IMR-90 (cell line): ENCODE data around the gene TENM3. TPM values are rescaled to one million over a fixed set of nuclear protein-coding genes. Genes with fewer than 3 reads are reported as not detected.
A peak's percentile ranks its signal among the peaks of the same experiment; 100 is the strongest.
"Not testable (repeated sequence)": the region's sequence is repeated elsewhere in the genome, so short reads cannot be mapped to it uniquely, and the experiment has no call there.

Source experiments
- ATAC-seq: fragments of 200-7000 bp; cut with Tn5 transposase; 2 replicates; pipeline ENCODE4 v1.9.1; 2020; ENCODE audit warnings: low read depth, mild to moderate bottlenecking, moderate library complexity
- BruUV-seq: library from RNA; stranded (reverse); fragments of 400-500 nt; replicated peaks from 2 replicates; lab custom pipeline; 2021; lab: Mats Ljungman, UMichigan
- CTCF ChIA-PET: fragments of 300-600 bp; formaldehyde crosslinking; extraction: SDS; loops from one replicate; lab custom pipeline; 2021; ENCODE audit warnings: antibody characterized with exemption; lab: Yijun Ruan, JAX
- POLR2A ChIA-PET: fragments of 300-600 bp; sonication (Branson Sonifier 250); formaldehyde crosslinking; loops from one replicate; lab custom pipeline; 2022; ENCODE audit warnings: antibody characterized with exemption; ENCODE audit not compliant: unreplicated experiment; lab: Charles Lee
- DNase-seq: peaks from one replicate; pipeline ENCODE4 v3.0.0; 2013
- H2AFZ ChIP-seq: replicated peaks from 2 replicates; pipeline ENCODE3; 2013; ENCODE audit warnings: low read length, mild to moderate bottlenecking; ENCODE audit not compliant: poor library complexity
- H2AK5ac ChIP-seq: 2 replicates; pipeline ENCODE4 v1.6.1; 2013; ENCODE audit warnings: low read depth, low read length, inconsistent platforms
- H2AK9ac ChIP-seq: replicated peaks from 2 replicates; pipeline ENCODE3; 2013; ENCODE audit warnings: mild to moderate bottlenecking, low read depth, low read length, moderate library complexity; ENCODE audit not compliant: poor library complexity
- H2BK120ac ChIP-seq: 2 replicates; pipeline ENCODE4 v1.6.1; 2013; ENCODE audit warnings: low read depth, low read length, inconsistent platforms
- H2BK15ac ChIP-seq: 3 replicates; pipeline ENCODE4 v1.6.1; 2013; ENCODE audit warnings: low read depth, low read length, inconsistent platforms
- H2BK20ac ChIP-seq: 2 replicates; pipeline ENCODE4 v1.6.1; 2013; ENCODE audit warnings: low read depth, mild to moderate bottlenecking, inconsistent platforms, low read length, moderate library complexity
- H2BK5ac ChIP-seq: 2 replicates; pipeline ENCODE4 v1.6.1; 2013; ENCODE audit warnings: mild to moderate bottlenecking, low read depth, low read length, inconsistent platforms; ENCODE audit not compliant: poor library complexity, severe bottlenecking
- H3K14ac ChIP-seq: replicated peaks from 2 replicates; pipeline ENCODE4 v1.6.1; 2013; ENCODE audit warnings: low read depth, low read length, inconsistent platforms
- H3K18ac ChIP-seq: 2 replicates; pipeline ENCODE4 v1.6.1; 2013; ENCODE audit warnings: low read depth, low read length, control low read depth
- H3K23ac ChIP-seq: 2 replicates; pipeline ENCODE4 v1.6.1; 2013; ENCODE audit warnings: low read depth, low read length, inconsistent platforms
- H3K27ac ChIP-seq: 2 replicates; pipeline ENCODE4 v1.5.1; 2013; ENCODE audit warnings: mild to moderate bottlenecking, control low read depth, low read length; ENCODE audit not compliant: insufficient read depth
- H3K27me3 ChIP-seq: 2 replicates; pipeline ENCODE4 v1.6.1; 2013; ENCODE audit warnings: low read length; ENCODE audit not compliant: control insufficient read depth, insufficient read depth
- H3K36me3 ChIP-seq: 2 replicates; pipeline ENCODE4 v1.6.1; 2013; ENCODE audit warnings: low read length, mixed read lengths; ENCODE audit not compliant: control insufficient read depth, insufficient read depth
- H3K4ac ChIP-seq: 2 replicates; pipeline ENCODE4 v1.6.1; 2013; ENCODE audit warnings: low read depth, low read length, inconsistent platforms
- H3K4me1 ChIP-seq: 2 replicates; pipeline ENCODE4 v1.6.1; 2013; ENCODE audit warnings: low read length, mixed read lengths; ENCODE audit not compliant: control insufficient read depth, insufficient read depth
- H3K4me2 ChIP-seq: 2 replicates; pipeline ENCODE4 v1.6.1; 2013; ENCODE audit warnings: low read depth, mild to moderate bottlenecking, control low read depth, low read length, moderate library complexity
- H3K4me3 ChIP-seq: 2 replicates; pipeline ENCODE4 v1.5.1; 2013; ENCODE audit warnings: low read depth, mild to moderate bottlenecking, control low read depth, low read length, moderate library complexity; ENCODE audit not compliant: insufficient read depth
- H3K56ac ChIP-seq: 2 replicates; pipeline ENCODE4 v1.6.1; 2013; ENCODE audit warnings: low read length, inconsistent platforms; ENCODE audit not compliant: insufficient read depth; ENCODE audit errors: extremely low read depth
- H3K79me1 ChIP-seq, 2 experiments: 2 replicates each; pipeline ENCODE4 v1.6.1; 2013; ENCODE audit warnings: low read length in 2 of 2, inconsistent platforms in 1 of 2, low read depth in 1 of 2
- H3K9ac ChIP-seq: 2 replicates; pipeline ENCODE4 v1.6.1; 2013; ENCODE audit warnings: low read depth, low read length, control low read depth
- H3K9me1 ChIP-seq: 2 replicates; pipeline ENCODE4 v1.6.1; 2013; ENCODE audit warnings: low read length, inconsistent platforms; ENCODE audit not compliant: insufficient read depth
- H3K9me3 ChIP-seq: 2 replicates; pipeline ENCODE4 v1.6.1; 2013; ENCODE audit warnings: low read length; ENCODE audit not compliant: control insufficient read depth, insufficient read depth
- H4K20me1 ChIP-seq: 2 replicates; pipeline ENCODE4 v1.6.1; 2013; ENCODE audit warnings: low read length, inconsistent platforms; ENCODE audit not compliant: insufficient read depth
- H4K5ac ChIP-seq: 2 replicates; pipeline ENCODE4 v1.6.1; 2013; ENCODE audit warnings: mild to moderate bottlenecking, low read depth, low read length, control low read depth
- H4K8ac ChIP-seq, 2 experiments: 2 replicates each; pipeline ENCODE4 v1.6.1; 2013; ENCODE audit warnings: low read depth in 2 of 2, low read length in 2 of 2, control low read depth in 1 of 2, inconsistent platforms in 1 of 2
- H4K91ac ChIP-seq: 2 replicates; pipeline ENCODE4 v1.6.1; 2013; ENCODE audit warnings: low read depth, low read length, inconsistent platforms; ENCODE audit not compliant: insufficient read depth
- CHD1 ChIP-seq: IDR thresholded peaks from 2 replicates; pipeline ENCODE4 v1.6.1; 2012; ENCODE audit warnings: low read depth, low read length, improper control_type of control experiment
- NFE2L2 ChIP-seq: fragments of 150-350 bp; IDR thresholded peaks from 2 replicates; pipeline ENCODE4 v1.6.1; 2016; ENCODE audit warnings: low read depth, mild to moderate bottlenecking, low read length
- POLR2A ChIP-seq: IDR thresholded peaks from 2 replicates; pipeline ENCODE4 v1.6.1; 2012; ENCODE audit warnings: mild to moderate bottlenecking, low read depth, low read length
- WGBS, 2 experiments: methylation state at CpG; one replicate each; pipeline versions ENCODE4 v1.1.5 to v1.1.7; 2013; ENCODE audit warnings: missing lambda C conversion rate in 2 of 2; ENCODE audit not compliant: insufficient read length in 1 of 2; ENCODE audit errors: extremely low coverage in 2 of 2; 5-methylcytosine and 5-hydroxymethylcytosine counted together
- dilution Hi-C: fragments of 300-500 bp; cut with HindIII; formaldehyde crosslinking; loops from one replicate; pipeline ENCODE4 v1.14.3; 2018; ENCODE audit warnings: low sequenced_read_pairs; ENCODE audit not compliant: unreplicated experiment
- in situ Hi-C: fragments of 300-500 bp; cut with MboI; formaldehyde crosslinking; loops from 3 replicates; pipeline ENCODE4 v1.14.3; 2019; ENCODE audit warnings: low sequenced_read_pairs, inconsistent platforms, mixed read lengths
- intact Hi-C: fragments of 100-400 bp; cut with micrococcal nuclease; formaldehyde crosslinking; loops from 2 replicates; pipeline ENCODE4 v1.10.0; 2022
- polyA plus RNA-seq, 3 experiments: library from polyadenylated mRNA; depleted of rRNA; stranded (reverse); fragments of >200 nt; gene quantifications; 2 replicates each; pipeline ENCODE4 v1.2.3, GENCODE V29; 2012; ENCODE audit warnings: low replicate concordance in 1 of 3
- total RNA-seq: library from RNA; depleted of rRNA; stranded (reverse); fragments of >200 nt; gene quantifications from 2 replicates; pipeline ENCODE4 v1.2.3, GENCODE V29; 2012

TENM3 gene
- total and polyA plus RNA-seq, 2 of the 4 experiments (the other 2 are of a cell fraction): 29.9 to 173 TPM

GRCh38 chr4:182240161-182241130, 2.8 kb upstream of the TENM3 start (continued):
- TF ChIP-seq NFE2L2 (no peak), POLR2A (peak; percentile 20; the same call in 1 of the 2 replicates), CHD1 (no peak)

GRCh38 chr4:182242260-182242659, 942 bp upstream of the TENM3 start:
- H3K79me1 ChIP-seq, H2AK9ac ChIP-seq, dilution Hi-C loops, DNase-seq, H4K5ac ChIP-seq, H3K4me3 ChIP-seq, H3K4me2 ChIP-seq, H3K4ac ChIP-seq, H3K27ac ChIP-seq, ATAC-seq, H2BK5ac ChIP-seq, H3K56ac ChIP-seq, BruUV-seq, H4K20me1 ChIP-seq, H2AFZ ChIP-seq, POLR2A ChIA-PET, H3K36me3 ChIP-seq, H3K27me3 ChIP-seq, CTCF ChIA-PET, in situ Hi-C loops, H3K9me3 ChIP-seq, H3K23ac ChIP-seq, H4K91ac ChIP-seq, H3K9me1 ChIP-seq, H3K9ac ChIP-seq: not testable (repeated sequence)
- Histone ChIP-seq H2AK5ac (peak overlapping the region; percentile 69; the same call in 1 of the 2 replicates), H2BK15ac (0 out of 3 replicates have a peak overlapping the region, but pooled peaks have one; percentile 39), H2BK120ac (0 out of 2 replicates have a peak overlapping the region, but pooled peaks have one; percentile 59), H2BK20ac (0 out of 2 replicates have a peak overlapping the region, but pooled peaks have one; percentile 52), H3K14ac (0 out of 2 replicates have a peak overlapping the region, but pooled peaks have one; percentile 35), H3K4me1 (peaks cover 16% of the 10 kb centered on the region), H3K18ac (peak overlapping the region; percentile 33; the same call in 1 of the 2 replicates), H4K8ac (0 out of 4 replicates have a peak overlapping the region, but pooled peaks of 1 of the 2 experiments have one; percentile 23)
- no CpG with 5 or more reads among the region's 4 CpGs for WGBS, 2 experiments
- intact Hi-C loops: loop anchor here (10.0 kb wide), 1 partner anchor 683 kb away; no protein-coding TSS in a partner anchor
